ENCODE data around the gene ZNF319.

Gene ZNF319

DNA sequence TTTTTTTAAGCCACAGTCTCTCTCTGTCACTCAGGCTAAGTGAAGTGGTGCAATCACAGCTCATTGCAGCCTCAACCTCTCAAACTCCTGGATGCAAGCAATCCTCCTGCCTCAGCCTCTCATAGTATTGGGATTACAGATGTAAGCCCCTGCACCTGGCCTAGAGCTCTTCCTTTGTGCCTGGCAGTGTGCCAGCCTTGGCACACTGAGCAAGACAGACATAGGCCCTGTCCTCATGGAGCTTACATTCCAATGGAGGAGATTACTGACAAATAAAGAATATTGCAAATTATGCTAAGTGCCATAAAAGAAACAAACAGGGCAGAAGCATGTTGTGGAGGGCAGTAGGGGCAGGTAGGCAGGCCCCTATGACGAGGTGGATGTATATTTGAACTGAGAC is 28.6 kb downstream of the ZNF319 start:
- DNase-seq = no peak

DNA sequence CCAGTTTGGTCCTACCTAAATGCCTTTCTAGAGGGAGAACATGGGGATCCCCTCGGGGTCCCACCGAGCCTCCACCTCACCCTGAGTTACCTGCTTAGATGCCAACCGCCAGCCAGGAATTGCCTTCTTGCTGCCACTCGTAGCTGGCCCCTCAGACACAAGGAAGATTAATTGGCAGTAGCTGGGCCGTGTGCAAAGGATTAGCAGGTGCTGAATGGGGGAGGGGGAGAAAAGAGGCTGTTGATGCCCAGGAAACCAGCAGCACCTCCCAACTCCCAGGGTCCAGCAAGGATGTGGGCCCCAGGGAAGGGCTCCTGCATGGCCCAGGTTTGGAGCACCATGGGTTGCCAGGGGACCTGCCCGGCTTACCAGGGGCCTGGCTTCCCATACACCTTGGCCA is 29.5 kb downstream of the ZNF319 start, which contains the start of gene CNGB1:
CNGB1 (minus strand) TSS at position 159 of the 400 bp plus-strand sequence. CDS start 3,842 bp downstream, outside the sequence.
- DNase-seq = peak; percentile 54

- DNase-seq = no peak
Observed at GRCh38 chr16:57970319-57970718, 30.2 kb downstream of the ZNF319 start.

DNA sequence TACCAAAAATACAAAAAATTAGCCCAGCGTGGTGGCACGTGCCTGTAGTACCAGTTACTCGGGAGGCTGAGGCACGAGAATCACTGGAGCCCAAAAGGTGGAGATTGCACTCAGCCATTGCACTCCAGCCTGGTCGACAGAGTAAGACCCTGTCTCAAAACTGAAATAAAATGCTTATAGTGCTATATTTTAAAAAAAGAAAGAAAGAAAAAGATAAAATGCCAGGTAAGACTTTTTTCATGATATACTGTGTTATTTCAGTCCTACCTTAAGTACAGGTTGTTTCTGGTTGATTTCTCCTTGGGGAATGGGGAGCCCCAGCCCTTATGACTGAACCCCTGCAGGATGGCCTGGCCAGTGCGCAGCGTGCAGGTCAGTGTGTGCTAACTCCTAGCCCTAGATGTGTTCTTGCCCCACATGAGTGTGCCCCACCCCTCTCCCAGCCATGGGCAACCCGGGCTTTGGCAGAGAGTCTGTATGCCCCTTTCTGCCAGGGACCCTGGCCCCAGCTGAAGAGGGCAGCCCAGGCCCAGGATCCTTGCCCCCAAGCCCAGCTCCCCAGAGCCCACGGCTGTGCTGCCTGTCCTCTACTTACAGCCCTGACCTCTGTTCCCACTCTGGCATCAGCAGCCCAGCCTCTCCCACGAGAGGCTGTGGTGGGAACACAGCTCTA is 30.9 kb downstream of the ZNF319 start:
- no peak for DNase-seq

DNA sequence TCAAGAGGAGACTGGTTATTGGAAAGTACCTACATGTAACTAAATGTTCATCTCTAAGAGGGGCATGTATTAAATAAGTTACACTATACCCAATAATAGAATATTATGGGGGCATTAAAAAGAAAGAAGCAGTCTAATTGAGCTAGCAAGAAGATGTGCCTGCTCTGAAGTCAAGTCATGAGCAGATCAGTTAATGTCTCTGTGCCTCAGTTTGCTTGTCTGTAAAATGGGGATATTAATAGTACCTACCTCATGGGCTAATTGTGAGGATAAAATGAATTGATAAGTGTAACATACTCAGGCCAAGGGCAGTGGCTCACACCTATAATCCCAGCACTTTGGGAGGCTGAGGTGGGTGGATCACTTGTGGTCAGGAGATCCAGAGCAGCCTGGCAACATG is 32.6 kb downstream of the ZNF319 start:
- DNase-seq = no peak

GRCh38 chr16:57966986-57967385 is 33.5 kb downstream of the ZNF319 start:
- no peak for DNase-seq

GRCh38 chr16:57966204-57966771 is 34.2 kb downstream of the ZNF319 start:
- no peak for DNase-seq

DNA sequence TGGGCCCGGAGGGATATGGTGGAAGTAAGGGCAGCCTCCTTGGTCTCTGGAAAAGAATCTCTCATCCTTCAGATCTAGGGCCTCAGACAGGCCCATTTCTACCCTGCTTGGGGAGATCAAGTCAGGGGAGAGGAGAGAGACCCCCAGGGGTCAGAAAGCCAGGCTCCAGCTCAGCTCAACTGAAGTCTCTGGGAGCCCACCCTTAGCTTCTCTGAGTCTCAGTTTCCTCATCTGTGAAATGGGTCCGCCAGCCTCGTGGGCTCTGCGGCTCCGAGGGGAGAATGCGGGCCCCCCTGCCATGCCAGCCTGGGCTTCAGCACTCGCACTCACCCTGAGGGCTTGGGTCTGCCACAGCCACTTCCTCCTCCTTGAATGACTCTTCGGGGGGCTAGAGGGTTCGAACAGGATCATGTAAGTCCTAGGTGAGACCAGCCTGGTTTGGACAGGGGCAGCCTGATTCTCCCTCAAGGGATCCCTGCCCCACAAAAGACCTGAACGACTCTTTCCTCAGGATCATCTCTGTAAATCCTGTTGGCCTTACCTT is 36.2 kb downstream of the ZNF319 start:
- DNase-seq = no peak

DNA sequence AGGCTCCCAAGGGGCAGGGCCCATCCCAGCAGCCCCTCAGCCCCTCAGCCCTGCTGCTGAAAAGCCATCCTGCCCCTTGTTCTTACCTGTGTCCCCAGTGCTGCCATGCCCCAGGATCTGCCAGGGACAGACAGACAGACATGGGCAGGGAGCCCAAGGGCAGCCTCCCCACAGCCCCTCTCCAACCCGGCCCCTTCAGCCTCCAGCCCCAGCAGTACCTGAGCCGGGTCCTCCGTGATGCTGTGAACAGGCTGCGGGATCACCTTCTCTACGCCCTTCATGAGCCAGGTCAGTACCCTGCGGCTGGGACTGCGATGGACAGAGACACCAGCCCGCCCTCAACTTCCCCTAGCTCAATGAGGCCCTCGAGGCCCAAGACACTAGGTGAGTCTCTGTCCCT is 37.7 kb downstream of the ZNF319 start:
- DNase-seq = no peak

DNA sequence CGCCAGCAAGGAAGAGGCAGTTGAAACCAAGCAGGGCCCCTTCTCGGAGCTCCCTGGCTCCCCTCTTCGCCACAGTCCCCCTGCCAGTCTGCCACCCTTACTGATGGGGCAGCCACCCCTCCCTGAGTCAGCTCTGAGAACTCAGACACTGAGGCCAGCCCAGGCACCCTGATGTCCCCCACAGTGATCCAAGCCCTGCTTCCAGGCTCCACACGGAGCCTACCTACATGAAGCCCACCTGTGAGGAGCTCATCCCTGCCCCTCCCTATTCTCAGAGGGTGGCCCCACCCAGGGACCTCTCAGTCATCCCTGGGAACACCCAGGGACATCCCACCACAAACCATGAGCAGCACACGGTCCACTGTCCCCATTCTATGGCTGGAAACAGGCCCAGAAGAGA is 38.4 kb downstream of the ZNF319 start:
- DNase-seq = no peak

DNA sequence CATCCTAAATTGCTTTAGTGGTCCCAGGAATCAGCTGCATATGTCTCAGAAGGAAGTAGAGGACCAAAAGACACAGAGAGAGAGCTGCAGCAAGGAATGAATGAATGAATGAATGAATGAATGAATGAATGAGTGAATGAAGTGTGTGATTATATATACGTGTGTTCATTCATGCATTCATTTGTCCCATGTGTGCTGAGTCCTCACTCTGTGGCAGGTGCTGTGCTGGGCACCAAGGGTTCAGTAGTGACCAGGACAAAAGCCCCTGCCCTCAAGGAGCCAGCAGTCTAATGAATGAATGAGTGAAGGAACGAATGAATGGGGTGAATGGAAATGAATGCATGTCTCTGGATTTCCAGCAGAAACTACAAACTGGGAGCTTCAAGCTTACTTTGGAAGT is 38.9 kb downstream of the ZNF319 start:
- no peak for DNase-seq

DNA sequence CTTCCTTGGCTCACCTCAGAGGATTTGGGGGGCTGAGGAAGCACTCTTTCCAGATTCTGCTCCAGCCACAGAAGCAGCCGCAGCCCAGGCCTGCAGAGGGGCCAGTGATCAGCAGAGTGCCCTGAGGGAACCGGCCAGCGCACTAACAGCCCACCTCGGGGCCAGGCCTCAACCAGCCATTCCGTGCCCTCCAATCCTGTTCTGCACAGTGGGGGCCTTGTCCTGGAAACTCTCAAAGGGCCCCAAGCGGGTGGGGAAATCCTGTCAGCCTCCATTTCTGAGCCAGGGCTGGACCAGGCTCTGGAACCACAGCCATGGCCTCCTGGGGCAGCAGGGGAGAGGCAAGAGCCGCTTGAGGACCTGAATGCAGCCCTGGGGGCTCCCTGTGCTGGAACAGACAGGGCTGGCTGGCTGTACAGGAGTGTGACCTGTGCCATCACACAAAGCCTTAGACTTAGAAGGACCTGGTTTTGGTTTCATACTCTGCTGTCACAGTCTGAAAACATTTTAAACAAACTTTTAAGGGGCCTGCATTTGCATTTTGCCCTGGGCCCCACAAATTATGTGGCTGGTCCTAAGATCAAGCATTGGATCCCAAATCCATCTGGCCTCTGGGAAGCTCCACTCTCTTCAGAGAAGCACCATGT is 39.5 kb downstream of the ZNF319 start:
- no peak for DNase-seq

DNA sequence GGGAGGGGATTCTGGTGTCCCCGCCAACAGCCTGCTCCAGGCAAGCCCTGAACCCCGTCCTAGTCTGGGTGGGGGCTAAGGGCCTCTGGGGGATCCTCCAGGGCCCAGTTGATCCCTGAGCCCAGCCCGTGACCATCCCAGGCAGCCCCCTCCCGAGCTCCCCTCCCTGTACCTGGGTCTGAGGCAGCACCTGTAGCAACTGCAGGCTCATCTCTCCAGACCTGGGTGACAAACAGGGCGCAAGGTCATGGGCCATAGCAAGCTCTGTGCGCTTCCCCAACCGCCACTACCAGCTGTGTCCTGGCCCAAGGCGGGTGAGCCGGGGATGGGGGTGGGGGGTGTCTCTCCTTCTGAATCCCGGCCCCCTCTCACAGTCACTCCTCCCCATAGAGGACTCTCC is 40.2 kb downstream of the ZNF319 start:
- no peak for DNase-seq

DNA sequence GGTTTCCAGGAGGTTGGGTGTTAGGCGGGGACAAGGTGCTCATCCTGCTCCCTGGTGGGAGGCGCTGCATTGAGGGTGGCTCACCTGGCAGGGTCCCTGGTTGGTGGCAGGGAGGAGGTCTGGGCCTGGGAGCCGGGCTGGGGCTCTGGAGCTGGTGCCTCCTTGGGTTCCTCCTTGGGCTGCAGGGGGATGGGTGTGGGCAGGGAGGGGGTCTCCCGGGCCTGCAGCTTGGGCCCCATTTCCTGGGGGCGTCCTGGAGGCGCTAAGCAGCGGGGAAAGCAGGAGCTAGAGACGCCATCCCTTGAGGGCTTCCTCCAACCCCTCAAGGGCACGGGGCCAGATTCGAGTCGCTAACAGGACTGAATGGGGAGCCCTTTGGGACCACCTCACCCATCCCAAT is 40.7 kb downstream of the ZNF319 start:
- no peak for DNase-seq

DNA sequence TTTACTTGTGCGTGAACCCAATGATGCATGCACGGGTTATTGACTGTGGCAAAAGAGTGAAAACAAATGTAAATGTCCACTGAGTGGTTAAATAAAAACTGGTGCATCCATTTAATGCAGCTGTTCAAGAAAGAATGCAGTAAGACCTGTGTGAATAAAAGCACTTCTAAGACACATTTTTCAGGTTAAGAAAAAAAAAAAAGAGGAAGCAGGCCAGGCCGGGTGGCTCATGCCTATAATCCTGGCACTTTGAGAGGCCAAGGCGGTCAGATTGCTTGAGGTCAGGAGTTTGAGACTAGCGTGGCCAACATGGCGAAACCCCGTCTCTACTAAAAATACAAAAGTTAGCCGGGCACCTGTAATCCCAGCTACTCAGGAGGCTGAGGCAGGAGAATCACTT is 41.4 kb downstream of the ZNF319 start:
- DNase-seq = no peak

DNA sequence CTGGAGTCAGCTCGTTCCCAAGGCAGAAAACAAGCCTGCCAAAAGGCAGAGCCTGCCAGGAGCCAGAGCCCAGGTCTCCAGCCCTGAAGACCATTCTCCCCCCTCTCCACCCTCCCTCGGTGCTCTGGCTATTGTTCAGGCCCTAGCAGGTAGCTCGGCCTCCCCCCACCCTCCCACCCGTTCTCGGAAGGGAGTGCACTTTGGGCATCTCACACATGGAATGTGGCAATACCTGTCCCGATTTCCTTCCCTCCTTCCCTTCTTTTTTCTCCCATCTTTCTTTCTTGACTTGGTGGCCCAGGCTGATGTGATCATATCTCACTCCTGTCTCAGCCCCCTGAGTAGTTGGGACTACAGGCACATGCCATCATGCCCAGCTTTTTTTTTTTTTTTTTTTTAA is 41.9 kb downstream of the ZNF319 start:
- no peak for DNase-seq

- peak; percentile 77 for DNase-seq
Observed at GRCh38 chr16:57957673-57958392, 42.6 kb downstream of the ZNF319 start.

DNA sequence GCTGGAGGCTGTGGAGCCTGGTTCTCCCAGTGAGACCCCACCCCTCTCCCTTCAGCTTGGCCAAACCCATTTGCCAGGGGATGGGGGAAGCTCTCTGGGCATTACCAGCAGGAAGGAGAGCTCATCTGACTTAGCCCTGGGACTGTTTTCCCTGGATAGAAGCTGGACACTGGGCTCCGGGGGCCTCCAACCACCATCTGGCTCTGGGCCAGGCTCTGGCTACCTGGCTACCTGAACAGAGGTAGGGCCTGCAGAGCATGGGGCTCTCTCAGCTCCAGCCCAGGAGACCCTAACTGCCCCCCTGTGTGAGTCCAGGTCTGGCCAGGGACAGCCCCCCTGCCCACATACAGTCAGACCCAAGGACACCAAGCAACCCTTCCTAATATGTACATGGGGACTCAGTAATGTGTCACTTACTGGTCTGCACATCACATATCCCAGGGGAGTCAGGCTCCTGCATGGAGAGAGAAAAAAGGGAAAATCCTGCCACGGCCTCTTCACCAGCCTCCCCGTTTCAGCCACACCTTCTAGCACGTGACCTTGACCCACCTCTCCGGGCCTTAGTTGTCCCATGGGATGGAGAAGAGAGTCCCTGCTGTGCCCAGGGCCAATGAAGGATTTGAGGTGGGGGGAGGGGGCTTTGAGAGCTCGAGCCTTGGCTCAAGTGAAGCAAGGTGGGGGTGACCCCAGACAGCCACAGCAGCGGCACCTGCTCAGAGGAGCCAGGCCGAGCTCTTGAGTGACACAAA is 43.4 kb downstream of the ZNF319 start:
- peak; percentile 39 for DNase-seq

DNA sequence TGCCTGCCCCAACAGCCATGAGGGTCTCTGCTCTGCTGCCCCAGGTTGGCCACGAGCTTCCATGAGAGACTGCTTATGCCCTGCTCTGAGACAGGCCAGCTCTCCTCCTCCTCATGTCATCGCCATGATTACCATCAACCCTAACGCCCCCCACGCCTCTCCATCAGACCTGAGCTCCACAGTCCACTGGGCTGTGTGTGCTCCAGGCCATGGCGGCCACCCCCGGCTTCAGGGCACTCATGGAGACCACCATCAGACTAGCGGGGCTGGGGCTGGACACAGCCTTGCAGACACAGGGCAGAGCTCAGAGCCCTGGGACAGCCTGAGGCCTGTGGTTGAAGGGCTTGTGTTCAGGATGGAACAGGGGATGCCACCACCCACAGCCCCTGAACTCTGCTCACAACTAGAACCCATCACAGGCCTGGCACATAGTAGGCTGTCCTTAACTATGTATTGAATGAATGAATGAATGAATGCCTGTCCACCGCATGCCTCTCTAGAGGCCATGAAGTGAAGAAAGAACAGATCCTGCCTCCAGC is 44.1 kb downstream of the ZNF319 start:
- no peak for DNase-seq

DNA sequence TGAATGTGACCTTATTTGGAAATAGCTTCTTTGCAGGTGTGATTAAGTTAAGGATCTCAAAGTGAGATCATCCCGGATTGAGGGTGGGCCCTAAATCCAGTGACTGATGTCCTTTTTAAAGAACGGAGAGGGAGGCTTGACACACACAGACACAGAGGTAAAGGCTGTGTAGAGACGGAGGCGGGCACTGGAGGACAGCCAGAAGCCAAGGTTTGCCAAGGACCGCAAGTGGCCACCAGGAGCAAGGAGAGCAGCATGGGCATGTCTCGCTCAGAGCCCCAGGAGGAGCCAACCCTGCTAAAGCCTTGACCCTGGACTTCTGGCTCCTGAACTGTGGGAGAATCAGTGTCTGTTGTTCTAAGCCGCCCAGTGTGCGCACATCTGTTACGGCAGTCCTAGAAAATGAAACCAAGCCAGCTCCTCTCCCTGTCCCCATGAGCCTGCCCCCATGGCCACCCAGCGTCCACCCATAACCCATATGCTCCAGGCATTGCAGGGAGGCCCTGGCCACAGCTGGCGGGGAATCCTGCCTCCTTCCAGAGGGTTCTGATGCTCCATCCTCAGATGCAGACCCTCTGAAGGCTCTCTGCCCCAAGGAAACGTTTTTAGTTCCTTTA is 44.8 kb downstream of the ZNF319 start:
- peak; percentile 42 for DNase-seq

GRCh38 chr16:57953857-57954256 is 46.6 kb downstream of the ZNF319 start:
- no peak for DNase-seq

DNA sequence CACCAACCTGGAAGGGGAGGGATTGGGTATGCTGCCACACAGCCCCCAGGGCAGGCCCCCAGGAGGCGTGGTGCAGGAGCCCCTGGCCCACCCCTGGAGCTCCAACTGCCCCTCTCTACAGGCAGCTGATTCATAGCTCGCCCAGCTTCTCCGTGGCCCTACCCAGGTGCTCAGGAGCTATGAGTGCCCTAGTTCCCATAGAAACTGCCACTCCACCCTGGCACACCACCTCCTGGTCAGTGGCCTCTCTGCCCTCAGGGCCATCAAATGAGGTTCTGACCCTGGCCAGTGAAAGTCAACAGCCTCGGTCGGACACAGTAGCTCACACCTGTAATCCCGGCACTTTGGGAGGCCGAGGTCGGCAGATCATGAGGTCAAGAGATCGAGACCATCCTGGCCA is 47.6 kb downstream of the ZNF319 start:
- DNase-seq = peak; percentile 45
